ENCODE measurements around the gene DHCR7.

Gene DHCR7, protein sequence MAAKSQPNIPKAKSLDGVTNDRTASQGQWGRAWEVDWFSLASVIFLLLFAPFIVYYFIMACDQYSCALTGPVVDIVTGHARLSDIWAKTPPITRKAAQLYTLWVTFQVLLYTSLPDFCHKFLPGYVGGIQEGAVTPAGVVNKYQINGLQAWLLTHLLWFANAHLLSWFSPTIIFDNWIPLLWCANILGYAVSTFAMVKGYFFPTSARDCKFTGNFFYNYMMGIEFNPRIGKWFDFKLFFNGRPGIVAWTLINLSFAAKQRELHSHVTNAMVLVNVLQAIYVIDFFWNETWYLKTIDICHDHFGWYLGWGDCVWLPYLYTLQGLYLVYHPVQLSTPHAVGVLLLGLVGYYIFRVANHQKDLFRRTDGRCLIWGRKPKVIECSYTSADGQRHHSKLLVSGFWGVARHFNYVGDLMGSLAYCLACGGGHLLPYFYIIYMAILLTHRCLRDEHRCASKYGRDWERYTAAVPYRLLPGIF

DNA sequence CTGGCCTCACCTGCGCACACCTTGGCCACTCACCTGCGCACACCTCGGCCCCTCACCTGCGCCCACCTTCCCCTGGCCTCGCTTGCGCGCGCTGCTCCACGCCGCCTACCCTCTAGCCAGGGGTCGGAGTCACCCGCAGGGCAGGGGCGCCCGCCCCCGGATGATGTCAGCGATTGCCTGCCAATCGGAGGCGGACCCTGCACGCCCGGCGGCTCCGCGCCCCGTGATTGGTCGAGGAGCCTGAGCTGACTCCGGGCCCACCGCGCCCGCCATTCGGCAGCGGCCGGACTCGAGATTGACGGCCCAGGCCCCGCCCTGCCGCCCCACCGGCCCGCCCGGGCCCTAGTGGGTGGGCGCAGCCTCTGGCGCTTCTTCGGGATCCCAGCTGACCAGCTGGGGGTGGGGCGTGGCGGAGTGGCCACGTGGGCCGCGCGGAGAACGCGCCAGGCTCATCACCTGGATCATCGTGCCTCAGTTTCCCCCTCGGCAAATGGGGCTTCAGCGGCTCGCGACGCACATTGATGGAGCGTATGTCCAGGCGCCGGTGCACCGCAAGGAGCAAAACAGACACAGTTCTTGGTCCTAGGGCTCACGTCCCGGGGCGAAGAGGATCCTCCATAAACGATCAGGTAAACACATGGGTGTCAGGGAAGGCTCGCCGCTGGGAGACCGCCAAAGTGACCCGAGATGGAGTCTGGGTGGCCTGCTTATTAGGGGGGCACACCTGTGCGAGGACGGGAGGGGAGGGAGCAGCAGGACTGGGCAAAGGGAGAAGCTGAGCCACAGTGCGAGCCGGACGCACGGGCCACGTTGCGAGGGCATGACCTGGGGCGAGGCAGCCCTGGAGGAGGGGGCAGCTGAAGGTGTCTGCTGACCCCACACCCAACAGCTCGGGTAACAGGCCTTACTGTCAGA, at the start of gene DHCR7:
Gene DHCR7 (minus strand): TSS at position 137 of the 915 bp plus-strand sequence. CDS start 3,441 bp downstream, outside the sequence.
- peak; percentile 92 for DNase-seq

DNA sequence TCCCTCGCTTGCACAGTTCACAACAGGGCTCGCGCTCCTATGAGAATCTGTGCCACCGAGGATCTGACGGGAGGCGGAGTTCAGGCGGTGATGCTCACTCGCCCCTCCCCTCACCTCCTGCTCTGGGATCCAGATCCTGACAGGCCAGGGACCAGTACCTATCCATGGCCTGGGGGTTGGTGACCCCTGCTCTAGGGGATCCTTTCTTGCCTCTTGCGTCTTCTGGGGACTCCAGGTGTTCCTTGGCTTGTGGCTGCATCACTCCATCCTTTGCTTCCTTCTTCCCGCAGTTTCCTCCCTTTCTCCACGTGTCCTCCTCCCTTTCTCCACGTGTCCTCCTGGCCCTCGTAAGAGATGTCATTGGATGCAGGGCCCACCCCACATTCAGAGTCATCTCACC, 48.2 kb upstream of the DHCR7 start:
- no peak for DNase-seq

DNA sequence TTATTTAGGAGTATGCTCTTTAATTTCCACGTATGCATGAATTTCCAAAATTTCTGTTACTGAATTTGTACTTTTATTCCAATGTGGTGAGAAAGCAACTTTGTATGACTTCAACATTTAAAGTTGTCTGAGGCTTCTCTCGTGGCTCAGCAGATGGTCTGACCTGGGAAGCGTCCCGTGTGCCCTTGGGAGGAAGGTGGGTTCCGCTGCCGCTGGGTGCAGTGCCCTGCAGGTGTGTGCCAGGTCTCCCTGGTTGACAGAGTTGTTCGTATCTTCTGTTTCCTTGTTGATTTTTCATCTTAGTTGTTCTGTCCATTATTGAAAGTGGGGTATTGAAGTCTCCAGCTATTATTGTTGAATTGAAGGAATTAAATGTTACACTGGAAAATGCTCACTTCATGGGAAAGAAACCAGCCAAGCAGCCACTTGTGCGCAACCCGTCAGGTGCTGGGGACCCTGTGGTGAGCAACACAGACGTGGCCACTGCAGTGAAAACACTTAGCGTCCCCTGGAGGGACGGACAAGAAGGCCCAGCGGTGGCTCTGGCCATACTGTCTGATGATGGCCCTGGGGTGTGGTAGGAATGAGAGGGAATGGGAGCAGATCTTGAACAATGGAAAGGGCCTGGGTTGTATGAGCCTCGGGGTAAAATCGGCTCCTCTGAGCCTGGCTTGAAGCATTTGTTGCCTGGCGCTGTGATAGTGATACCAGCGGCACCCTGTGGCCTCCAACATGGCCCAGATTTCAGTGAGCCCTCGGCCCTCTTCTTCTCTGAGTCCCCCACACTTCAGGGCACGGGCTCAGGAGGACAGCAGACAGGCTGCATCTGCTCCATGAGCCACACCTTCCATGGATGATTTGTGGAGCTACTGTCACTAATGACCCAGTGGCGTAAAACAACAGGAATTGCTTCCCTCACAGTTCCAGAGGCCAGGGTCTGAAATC, 47.4 kb upstream of the DHCR7 start:
- no peak for DNase-seq

DNA sequence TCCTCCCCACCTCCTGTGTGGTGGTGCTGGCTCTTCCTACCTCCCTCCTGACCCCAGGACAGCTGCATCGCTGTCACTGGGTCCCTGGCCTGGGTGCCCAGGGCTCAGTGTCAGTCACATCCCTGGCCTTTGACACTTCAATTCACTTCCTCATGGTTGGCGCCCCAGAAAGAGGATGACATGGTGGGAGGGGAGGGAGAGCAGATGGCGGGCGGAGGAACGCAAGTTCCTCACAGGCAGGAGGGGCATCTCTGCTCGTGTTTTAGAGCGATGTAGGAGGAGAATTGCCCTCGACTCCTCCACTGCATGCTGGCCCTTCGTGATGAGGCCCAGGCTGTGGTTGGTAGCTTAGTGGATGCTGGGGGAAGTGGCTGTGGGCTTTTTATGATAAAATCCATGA, 43.7 kb upstream of the DHCR7 start:
- DNase-seq, result no peak

DNA sequence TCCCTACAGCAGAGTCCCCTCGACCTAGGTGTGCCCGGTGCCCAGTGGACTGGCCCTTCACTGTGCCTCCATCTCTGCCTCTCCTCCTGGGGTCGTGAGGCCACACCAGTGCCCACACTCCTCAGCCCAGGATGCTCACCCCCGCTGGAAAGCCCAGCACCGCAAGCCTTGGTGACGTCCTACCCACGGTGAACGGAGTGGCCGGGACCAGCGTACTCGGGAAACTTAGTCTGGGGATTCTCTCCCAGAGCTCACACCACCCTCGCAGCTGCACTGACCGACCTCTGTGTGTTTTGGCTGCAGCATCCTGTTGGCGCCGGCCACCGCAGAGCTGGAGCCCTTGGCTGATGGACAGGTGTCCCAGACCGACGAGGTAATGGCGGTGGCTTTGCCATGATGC, 43.3 kb upstream of the DHCR7 start:
- no peak for DNase-seq

DNA sequence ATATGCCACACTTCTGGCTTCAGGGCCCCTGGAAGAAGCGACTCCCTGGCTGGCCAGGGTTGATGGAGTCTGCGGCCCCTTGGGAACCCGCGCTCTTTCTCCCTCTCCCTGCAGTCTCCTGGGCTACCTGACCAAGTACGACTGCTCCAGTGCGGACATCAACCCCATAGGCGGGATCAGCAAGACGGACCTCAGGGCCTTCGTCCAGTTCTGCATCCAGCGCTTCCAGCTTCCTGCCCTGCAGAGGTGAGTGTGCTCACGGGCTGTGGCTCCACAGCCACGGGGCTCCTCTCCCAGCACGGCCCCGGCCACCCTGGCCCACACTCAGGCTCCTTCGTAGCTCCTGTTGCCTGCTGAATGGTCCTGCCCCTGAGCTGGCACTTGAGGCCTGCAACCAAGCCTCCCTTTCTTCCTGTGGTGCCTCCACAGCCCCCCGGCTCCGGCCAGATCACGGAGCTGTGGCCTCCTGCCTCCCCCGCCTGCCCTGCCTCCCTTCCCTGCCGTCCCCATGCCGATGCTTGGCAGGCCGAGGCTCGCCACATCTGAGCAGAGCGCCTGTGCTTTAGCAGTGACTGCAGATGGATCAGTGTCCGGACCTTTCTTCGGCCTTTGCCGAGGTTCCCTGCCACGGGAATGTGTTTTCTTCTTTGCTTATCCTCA, 42.7 kb upstream of the DHCR7 start:
- DNase-seq, result no peak

DNA sequence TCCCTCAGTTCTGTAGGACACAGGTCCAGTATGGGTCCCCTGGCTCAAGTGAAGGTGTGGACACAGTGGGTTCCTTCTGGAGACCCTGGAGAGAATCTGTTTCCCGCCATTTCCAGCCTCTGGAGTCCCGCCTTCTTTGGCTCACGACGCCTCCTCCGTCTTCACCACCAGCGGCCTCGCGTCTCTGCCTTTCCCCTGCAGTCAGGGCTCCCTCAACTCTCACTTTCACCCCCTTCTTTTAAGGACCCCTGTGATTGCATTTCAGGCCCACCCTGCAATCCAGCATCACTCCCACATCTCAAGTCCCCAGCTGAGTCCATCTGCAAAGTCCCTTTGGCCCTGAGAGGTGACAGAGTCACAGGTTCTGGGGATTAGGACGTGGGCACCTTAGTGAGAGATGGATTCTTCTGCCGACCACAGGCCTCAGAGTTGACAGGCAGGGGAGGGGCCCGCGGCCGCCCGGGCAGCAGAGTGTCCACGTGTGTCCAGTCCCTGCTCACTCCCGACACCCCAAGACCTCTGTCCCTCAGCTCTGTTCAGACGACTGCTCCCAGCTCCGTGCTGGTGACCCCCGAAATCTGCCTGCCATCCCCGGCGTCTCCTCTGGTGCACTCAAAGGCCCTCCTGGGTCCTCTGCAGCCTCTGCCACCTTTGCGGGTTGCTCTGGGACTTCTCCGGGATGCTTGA, 42.0 kb upstream of the DHCR7 start:
- DNase-seq, result no peak

DNA sequence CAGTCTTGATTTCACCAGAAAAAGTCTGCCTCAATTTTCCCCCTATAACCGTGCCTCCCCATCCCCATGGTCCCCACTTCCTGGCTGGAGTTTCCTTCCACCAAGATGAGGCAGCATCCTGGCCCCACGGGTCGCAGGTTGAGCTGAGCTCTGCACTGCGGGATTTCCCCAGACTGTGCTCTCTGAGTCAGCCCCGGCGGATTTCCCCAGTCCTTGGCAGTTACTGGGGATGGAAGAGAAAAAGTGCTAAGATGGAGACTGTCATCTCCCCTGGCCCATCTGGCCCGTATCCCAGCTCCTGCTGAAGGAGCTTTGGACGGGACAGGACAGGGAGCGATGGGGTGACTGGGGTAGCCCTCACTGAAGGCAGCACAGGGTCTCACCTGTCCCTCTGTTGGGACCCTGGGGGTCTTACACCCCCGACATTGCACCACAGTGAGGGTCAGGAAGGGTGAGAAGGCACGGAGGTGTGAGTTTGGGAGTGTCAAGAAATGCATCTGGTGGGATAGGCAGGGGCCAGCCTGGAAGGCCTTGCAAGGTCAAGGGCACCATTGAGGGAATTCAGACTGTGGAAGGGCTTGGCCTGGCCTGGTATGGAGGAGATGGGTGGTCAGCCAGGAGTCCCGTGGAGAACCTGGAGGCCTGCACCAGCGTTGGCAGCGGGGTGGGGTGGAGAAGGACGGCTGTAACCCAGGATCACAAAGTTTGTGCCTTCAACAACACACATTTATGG, 41.3 kb upstream of the DHCR7 start:
- peak; percentile 17 for DNase-seq

DNA sequence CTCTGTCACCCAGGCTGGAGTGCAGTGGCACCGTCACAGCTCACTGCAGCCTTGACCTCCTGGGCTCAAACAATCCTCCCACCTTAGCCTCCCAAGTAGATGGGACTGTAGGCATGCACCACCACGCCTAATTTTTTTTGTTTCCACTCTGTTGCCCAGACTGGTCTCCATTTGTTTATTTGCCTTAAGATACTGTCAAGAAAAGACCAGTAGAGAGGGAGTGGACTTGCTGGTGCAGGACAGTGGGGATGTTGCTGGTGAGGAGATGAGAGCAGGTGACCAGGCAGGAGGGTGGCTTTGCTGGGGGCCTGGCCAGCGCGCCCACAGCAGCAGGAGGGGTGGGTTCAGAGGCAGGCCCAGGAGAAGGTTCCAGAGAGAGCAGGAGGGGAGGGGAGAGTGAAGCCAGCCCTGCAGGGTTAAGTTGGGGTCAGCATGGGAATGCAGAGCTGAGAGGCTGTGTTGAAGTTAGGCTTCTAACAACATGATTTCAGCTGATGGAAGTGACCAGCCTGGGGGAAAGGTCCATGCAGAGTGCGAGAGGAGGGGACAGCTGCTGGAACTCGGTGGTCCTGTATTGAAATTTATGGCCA, 40.6 kb upstream of the DHCR7 start:
- no peak for DNase-seq

DNA sequence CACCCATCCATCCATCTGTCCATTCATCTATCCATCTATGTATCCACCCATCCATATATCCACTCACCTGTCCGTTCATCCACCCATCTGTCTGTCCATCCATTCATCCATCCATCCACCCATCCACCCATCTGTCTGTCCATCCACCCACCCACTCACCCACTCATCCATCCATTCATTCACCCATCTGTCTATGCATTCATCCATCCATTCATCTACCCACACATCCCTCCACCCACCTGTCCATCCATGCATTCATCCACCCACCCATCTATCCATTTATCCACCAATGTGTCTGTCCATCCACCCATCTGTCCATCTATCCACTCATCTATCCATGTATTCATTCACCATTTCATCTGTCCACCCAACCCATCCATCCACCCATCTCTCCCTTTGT, 38.1 kb upstream of the DHCR7 start:
- no peak for DNase-seq

DNA sequence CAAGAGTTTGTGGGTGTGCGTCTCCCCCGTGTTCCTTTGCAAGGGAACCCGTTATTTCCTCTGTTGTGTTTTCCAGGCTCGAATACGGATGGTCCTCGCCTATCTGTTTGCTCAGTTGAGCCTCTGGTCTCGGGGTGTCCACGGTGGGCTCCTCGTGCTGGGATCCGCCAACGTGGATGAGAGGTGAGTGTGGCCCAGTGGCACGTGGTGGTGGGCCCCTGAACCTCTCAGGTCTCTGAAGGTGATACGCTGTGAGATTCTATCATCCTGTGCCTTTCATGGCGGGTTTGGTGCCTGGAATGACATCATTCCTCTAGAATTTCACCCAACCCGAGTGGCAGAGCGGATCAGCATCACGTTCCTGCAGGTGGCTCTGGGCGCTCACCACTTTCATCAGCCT, 37.3 kb upstream of the DHCR7 start:
- no peak for DNase-seq

DNA sequence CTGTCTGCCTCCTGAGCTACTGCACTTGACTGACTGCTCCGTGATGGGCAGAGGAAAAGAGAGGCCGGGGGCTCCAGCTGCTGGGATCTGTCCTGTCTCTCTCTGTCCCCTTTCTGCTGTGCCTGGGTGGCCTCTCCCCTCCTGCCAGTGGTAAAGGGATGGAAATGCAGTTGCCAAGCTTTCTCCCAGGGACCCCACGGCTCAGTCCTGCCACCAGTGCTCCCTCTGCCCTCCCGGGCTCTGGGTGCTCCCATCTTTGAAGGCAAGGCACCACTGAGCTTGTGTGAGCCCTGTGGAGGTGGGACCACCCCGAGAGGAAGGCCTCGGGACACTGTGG, 36.8 kb upstream of the DHCR7 start:
- DNase-seq, result no peak

DNA sequence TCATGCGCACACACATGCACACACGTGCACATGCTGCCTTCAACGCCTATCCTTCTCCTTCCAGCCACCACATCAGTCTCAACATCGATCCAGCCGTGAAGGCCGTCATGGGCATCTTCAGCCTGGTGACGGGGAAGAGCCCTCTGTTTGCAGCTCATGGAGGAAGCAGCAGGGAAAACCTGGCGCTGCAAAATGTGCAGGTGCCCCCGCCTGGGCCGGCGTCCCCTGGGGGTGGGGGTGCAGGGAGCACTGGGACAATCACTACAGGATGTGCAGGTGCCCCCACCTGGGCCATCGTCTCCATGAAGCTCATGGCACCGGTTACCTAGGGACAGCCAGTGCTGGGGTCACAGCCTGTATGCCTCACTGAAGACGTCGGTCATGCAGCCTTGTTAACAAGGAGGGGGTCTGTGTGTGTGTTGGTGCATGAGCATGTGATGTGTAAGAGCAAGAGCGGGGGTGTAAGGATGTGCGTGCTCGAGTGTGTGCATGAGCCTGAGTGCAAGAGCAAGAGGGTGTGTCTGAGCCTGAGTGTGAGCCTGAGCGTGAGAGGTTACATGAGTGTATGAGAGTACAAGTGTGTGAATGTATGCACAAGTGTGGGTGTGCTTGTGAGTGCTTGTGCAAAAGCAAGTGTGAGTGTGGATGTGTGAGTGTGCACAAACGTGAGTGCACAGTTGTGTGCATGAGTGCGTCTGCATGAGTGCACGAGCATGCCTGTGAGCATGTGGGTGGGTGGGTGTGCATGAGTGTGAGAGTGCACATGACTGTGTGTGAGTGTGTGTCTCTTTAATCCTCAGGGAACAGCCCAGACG, 36.3 kb upstream of the DHCR7 start:
- no peak for DNase-seq

DNA sequence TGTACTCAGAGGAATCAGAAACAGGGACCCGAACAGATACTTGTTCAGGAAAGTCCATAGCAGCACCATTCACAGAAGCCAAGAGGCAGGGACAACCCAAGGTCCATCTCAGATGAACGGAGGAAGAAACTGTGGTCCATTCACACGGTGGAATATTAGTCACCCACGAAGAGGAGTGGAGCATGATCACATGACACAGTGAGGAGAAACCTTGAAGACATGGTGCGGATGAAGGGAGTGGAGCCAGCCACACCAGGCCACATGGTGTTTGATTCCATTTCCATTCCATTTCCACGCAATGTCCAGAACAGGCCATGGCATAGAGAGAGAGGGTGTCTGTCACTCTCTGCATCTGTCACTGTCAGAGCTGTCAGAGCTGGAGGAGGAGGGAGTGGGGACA, 35.5 kb upstream of the DHCR7 start:
- no peak for DNase-seq

DNA sequence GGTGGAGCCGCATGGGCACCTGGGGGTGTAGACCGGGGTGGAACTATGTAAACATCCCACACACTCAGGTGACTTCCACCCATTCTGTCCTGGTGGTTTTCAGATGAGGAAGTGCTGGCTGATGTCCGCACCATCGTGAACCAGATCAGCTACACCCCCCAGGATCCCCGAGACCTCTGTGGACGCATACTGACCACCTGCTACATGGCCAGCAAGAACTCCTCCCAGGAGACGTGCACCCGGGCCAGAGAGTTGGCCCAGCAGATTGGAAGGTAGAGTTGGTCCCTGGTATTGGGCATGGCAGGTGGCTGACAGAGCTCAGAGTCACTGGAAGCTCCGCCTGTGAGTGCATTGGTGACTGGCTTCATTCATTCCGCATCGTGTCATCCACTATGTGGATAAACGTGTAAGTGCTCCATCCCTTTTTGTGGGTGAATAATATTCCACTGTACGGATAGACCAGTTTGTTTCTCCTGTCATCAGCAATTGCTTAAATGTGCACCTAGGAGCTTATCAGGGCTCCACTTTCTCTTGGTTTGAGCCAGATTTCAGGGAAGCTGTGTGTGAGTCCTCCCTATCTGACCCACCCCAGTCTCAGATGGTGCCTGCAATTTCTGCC, 34.7 kb upstream of the DHCR7 start:
- no peak for DNase-seq

DNA sequence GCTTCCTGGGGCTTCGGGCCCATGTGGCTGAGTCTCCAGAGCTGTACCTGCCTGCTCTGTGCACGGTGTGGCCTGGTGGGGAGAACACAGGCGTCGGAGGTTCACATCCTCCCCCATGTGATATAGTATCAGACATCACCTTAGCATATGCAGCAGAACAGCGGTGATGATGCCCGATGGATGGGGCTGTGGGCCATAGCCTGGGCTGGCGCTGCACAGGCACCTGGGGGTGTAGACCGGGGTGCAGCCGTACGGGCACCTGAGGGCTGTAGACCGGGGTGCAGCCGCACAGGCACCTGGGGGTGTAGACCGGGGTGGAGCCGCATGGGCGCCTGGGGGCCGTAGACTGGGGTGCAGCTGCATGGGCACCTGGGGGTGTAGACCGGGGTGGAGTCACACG, 34.0 kb upstream of the DHCR7 start:
- no peak for DNase-seq

DNA sequence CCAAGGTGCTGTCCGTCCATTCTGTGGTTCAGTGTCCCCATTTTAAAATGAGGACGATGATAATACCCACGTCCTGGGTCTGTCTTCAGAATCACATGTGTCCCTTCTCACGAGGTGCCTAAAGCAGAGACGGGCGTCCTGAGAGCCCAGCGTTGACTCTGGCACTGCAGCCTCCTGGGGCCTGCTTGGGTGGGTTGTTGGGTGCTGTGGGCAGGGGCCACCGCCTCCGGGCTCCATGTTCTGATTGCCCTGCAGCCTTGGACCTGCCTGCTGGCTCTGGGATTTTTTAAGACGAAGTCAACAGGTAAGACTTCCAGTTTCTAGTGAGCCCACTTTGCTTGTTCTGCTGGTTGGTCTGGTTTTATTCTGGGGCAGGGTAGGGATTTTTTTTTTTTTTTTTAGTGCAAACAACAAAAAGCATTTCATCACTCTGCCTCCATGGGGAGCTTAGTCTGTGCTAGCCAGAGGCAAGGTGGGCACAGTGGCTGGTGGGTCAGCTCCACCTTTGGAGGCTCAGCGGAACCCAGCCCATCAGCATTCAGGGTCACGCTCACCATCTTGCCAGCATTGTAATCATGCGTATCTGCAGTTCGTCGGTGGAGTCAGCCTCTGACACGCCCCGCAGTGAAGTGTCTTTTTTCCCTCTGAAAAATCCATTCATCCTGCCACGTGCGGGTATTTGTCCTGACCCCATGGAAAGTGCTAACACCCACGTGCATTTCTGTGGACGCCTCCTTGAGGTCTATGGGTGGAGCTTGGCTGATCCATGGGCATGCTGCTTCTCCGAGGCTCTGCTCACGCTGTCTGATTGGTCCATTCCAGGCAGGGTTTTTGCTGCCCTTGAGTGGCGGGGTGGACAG, 33.1 kb upstream of the DHCR7 start:
- DNase-seq, result no peak

DNA sequence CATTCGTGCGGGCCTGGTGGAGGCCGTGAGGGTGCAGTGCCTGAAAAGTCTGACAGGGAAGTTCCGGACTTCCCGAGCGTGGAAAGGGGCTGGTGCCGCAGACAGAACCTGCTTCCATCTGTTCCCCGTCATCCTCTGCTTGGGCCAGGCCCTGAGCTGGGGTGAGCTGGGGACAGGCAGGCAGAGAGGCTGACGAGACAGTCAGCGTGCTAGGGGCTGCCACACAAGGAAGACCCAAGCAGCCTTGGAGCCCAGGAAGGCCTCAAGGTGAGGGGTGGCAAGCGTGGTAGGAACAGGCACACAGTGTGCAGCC, 30.3 kb upstream of the DHCR7 start:
- DNase-seq, result no peak
